ENCODE results near the gene PPP2R5A.
A peak's percentile ranks its signal among the peaks of the same experiment; 100 is the strongest.
"Not testable (repeated sequence)": the region's sequence is repeated elsewhere in the genome, so short reads cannot be mapped to it uniquely, and the experiment has no call there.

Gene PPP2R5A

DNA sequence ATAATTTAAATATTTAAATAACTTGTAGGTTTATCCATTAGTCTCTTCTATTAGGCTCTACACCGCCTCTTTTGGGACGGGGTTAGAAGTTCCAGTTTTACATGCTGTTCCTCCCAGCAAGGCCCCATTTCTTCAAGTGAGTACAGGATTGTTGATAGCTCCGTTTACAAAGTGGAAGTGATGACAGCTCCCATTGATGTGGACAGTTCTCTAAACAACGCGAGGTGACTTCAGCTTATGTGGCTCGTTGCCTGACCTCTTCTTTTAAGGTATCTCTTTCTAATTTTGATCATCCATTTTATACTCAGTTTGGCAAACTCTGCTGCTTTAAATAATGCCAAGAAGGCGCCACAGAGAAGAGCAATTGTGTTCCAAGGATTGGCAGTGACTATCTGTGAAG, 79.8 kb downstream of the PPP2R5A start:
- no peak for DNase-seq

DNA sequence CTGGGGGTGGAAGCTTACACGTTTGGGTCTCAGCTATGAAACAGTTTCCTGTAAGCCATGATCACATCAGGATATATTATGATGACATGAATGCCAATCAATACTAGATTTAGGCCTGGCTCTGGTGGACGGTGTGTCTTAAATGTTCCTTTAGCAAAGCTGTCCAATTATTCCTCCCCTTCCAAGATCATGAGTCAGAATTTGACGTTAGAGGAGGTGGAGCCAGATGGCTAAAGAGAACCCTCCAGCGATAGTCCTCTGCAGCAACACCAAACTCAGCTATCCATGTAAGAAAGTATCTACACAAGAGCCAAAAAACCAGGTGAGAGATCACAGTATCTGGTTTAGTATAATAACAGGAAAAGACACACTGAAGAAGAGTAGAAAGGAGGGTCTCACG, 81.7 kb downstream of the PPP2R5A start:
- no peak for DNase-seq

DNA sequence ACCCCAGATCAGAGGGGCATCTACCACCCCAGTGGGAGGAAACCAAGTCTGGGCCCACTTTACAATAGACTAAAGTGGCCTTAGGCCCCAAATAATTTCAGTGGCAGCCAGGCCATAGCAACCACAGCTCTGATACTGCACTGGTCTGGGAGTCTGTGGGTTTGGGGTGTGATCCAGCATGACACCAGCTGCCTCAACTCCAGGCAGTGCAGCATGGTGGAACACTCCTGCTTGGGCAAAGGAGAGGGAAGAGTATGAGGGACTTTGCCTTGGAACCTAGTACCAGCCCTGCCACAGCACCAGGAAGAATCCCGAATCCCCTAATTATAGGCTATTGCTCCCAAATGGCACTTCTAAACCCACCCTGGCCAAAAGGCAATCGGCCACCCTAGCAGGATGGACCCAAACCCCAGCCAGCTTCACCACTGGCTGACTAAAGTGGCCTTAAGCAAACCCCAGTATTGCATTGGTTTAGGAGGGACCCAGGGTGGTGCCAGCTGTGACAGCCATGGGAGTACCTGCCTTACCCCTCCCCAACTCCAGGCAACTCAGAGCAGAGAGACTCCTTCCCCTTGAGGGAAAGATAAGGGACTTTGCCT, 82.4 kb downstream of the PPP2R5A start:
- no peak for DNase-seq

DNA sequence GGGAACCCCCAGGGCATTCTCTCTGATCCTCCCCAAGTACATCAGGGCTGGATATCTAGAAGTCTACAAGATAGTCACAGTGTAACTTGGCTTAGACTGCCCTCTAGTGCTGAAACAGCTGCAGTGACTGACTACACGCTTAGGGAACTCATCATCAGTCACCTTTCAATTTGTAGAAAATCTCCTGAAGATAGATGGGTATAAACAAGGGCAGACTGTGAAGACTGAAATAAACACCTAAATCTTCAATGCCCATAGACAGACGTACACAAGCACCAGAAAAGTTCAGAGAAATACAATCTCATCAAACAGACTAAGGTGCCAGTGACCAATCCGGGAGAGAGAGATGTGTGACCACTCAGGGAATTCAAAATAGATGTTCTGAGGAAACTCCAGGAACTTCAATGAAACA, 82.9 kb downstream of the PPP2R5A start:
- DNase-seq = peak; percentile 79

DNA sequence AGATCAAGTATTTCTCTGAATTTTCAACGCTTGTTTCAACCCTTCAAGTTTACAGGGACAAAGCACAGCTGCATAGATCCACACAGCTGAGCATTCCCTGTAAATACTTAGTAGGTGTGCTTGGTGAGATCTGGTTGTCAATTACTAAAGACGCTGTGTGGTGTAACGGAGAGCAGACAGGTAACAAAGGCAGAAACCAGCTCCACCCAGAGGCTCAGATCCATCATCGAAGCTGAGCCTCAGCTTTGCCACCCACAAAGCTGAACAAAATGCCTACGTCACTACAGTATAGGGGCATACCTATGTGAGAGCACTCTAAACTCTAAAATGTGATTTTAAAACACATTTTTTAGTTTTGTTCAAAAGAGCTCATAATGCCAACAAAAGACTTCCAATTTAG, 90.8 kb downstream of the PPP2R5A start:
- no peak for DNase-seq

DNA sequence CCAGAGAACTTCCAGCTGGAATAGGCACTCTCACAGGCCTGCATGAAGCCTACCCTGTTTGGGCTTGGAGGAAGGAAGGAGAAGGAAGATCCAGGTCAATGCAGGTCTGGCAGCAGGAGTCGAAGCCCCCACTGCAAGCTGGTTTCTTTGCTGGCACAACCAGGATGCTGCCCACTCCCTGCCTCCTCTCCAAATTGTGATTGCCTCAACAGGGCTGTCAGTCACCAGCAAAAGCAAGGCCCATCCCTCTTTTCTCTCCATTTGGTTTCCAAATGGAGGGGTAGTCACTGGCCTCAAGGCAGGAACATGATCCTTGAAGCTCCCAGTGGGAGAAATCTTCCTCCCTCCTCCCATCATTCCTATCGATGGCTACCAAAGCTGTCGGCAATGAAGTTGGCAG, 92.4 kb downstream of the PPP2R5A start:
- DNase-seq = no peak

DNA sequence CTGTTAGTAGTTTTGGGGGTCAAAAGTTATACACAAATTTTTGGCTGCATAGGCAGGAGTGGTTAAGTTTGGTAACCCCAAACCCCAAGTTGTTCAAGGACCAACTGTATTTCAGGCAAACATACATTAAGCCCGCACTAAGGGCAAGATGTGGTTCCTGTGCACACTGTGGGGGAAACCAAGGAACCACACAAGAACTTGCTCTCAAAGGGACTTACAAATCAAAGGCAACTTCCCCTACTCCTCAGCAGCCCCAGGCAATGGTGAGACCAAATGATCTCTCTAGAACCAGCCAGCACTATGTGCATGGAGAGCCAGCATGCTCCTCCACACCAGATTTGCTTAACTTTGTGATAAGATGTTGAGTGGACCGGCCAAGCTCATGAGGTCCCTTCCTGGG, 94.2 kb downstream of the PPP2R5A start:
- DNase-seq = no peak

DNA sequence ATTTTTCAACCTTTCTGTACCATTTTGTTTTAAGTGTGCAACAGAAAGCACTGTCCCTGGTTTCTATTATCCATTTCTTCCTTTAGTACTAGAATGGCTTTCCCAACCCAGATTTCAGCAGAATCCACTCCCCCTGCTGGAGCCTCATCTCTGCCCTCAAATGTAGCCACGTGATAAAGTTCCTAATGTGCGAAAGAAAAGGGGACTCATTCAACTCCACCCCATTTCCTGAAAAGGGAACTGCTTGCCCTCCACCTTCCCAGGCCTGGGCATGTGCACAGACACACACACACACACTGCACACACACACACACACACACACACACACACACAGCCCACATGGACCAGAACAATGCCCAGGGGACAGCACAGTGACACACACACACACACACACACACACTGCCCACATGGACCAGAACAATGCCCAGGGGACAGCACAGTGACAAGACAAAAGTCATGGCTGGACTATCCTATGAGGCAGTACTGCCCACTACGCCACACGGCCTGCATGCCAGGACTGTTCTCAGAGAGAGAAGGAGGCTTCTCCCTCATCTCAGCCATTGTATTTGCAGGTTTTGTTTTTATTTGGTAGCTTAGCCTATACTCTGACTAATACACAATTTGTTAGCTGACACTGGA, 96.3 kb downstream of the PPP2R5A start:
- DNase-seq = no peak

DNA sequence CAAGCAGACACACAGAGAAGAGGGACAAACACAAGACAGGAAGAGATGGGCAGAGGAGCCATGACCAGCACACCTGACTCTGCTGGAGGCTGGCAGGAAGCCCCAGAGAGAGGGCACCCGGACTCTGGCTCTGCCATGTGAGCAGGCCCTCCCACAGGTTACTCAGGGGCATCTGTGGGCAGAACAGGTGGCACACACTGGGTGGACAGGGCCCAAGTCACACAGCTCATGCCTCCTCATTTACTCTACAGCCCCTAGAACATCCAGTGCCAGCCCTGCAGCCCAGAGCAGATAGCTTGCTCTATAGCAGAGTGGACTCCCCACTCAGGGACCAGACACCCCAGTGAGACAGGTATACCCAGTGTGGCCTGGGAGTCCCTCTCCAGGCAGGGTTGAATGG, 100.8 kb downstream of the PPP2R5A start:
- DNase-seq = no peak

DNA sequence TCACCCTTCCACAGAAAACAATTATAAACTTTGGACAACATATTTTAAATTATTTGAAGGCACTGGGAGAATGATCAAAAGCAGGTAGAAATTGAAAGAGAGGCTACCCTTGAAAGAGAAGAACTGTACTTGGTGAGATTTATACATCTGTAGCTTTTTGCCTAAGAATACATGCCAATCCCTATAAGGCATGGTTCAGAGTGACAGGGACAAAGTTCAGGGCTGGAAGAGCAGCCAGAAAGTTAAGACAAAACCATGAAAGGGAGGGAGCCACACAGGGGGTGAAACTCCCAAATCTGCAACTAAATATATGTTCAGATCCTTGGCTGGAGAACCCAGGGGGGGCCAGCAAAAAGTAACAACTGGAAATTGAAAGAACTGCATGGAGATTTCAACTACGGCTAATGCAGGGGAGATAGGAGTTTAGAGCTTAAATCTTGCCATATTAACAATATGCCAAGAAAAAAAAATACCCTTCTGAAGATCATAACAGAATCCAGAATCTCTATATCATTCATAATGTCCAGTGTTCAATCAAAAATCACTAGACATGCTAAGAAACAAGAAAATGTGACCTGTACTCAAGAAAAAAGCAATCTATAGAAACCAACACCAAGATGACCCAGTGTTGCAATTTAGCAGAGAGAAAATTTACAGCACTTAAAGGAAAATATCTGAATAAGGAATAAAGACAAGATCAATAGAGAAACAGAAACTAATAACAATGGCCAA, 103.9 kb downstream of the PPP2R5A start:
- no peak for DNase-seq

DNA sequence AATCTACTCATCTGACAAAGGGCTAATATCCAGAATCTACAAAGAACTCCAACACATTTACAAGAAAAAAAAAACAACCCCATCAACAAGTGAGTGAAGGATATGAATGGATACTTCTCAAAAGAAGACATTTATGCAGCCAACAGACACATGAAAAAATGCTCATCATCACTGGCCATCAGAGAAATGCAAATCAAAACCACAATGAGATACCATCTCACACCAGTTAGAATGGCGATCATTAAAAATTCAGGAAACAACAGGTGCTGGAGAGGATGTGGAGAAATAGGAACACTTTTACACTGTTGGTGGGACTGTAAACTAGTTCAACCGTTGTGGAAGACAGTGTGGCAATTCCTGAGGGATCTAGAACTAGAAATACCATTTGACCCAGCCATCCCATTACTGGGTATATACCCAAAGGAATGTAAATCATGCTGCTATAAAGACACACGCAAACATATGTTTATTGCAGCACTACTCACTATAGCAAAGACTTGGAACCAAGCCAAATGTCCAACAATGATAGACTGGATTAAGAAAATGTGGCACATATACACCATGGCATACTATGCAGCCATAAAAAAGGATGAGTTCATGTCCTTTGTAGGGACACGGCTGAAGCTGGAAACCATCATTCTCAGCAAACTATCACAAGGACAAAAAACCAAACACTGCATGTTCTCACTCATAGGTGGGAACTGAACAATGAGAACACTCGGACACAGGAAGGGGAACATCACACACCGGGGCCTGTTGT, 110.6 kb downstream of the PPP2R5A start:
- not testable (repeated sequence) for DNase-seq

DNA sequence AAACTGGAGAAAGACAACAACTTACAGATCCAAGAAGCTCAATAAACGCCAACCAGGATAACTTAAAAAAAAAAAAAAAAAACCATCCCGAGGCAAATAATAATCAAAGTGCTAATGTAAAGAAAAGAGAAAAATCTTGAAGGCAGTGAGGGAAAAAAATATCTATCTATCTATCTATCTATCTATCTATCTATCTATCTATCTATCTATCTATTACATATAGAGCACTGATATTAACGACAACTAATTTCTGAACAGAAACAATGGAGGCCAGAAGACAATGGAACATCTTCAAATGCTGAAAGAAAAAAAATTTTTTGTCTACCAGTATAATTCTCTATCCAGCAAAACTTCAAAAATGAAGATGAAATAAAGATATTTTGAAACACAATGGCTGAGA, 111.4 kb downstream of the PPP2R5A start:
- no peak for DNase-seq

DNA sequence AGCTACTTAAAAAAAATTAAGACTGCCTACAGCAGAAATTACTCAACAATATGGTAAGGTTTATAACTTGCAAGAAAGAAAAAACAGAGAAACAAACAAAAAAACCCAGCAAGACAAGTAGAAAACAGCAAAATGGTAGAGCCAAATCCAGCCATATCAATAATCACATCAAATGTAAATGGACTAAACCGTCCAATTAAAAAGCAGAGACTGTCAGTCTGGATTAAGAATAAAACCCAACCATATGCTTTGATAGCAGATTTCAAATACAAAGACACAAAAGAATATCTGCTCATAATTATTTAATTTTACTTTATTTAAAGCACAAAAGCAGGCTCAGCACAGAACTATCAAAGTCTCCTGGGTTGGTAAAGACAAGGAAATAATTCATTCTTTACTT, 112.0 kb downstream of the PPP2R5A start:
- no peak for DNase-seq

DNA sequence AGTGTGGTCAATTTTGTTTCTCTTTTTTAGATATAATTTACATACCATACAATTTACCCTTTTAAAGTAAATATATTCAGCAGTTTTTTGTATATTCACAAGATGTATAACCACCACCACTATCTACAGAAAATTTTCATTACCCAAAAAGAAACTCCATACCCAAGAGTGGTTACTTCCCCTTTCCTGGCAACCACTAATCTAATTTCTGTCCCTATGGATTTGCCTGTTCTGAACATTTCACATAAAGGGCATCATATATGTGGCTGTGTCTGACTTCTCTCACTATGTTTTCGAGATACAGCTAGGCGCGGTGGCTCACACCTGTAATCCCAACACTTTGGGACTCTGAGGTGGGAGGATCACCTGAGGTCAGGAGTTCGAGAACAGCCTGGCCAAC, 115.8 kb downstream of the PPP2R5A start:
- no peak for DNase-seq

DNA sequence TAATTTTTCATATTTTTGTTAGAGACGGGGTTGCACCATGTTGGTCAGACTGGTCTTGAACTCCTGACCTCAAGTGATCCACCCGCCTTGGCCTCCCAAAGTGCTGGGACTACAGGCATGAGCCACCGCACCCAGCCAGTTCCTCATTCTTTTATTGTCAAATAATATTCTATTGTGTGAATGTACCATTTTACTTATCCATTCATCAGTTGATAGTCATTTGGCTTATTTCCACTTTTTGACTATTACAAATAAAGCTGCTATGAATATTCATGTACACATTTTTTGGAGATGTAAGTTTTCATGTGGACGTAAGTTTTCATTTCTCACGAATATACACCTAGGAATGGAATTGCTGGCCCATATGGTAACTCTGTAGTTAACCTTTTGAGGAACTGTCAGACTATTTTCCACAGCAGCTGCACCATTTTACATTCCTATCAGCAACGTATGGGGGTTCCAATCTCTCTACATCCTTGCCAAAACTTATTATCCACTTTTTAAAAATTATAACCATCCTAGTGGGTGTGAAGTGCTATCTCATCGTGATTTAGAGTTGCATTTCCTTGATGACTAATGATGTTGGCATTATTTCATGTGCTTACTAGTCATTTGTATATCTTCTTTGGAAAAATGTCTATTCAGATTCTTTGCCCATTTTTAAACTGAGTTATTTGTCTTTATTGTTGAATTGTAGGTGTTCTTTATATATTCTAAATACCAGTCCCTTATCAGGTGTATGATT, 116.8 kb downstream of the PPP2R5A start:
- no peak for DNase-seq

DNA sequence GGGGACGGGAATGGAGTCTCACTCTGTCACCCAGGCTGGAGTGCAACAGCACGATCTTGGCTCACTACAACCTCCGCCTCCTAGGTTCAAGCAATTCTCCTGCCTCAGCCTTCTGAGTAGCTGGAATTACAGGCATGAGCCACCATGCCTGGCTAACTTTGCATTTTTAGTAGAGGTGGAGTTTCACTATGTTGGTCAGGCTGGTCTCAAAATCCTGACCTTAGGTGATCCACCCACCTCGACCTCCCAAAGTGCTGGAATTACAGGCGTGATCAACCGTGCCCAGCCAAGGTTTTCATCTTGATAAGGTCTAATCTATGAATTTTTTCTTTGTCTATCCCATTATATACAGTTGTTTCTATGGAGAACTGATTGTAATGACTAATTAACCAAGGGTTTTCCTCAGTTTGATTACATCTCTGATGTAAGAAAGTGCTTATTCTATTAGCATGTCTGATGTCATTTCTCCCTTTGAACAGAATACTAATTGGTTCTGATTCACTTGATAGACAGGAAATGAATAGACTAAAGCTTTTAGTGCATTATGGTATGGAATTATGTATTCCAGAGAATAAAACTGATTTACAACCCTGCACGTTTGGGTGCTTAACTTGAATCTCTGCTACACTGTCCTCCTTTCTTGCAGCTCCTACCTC, 117.6 kb downstream of the PPP2R5A start:
- DNase-seq = no peak

DNA sequence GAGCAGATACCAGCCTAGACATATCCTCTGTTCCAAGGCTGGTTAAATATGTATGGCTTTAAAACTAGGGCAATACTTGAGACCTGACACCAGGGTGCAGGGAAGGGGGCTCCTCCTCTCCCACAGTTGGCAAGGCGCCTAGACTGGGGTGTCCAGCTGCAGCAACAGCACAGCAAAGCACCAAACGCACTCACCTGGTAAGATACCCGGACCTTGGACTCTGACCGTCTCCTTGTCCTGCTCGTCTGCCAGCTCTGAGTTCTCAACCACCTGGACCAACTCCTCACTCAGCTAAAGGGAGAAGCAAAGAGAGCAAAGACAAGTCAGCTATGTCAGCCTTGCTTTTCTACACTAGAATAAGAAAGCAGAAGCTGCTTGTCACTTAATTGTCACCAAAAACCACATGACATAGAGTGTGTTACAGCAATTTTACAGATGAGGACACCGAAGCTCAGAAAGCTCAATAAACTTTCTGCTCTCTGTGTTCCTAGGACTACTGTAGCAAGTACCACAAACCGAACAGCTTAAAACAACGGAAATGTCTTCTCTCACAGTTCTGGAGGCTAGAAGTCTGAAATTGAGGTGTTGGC, 125.1 kb downstream of the PPP2R5A start:
- DNase-seq = no peak
